GM12878 (cell line): ENCODE results near the gene IRGQ. TPM values are rescaled to one million over a fixed set of nuclear protein-coding genes. Genes with fewer than 3 reads are reported as not detected.

Source experiments
- ATAC-seq: fragments of 200-7000 bp; cut with Tn5 transposase; 3 replicates; pipeline ENCODE4 v1.9.1; 2020; ENCODE audit warnings: mild to moderate bottlenecking, moderate library complexity
- BruUV-seq: library from RNA; stranded (reverse); fragments of 400-500 nt; replicated peaks from 2 replicates; lab custom pipeline; 2021; lab: Mats Ljungman, UMichigan
- CTCF ChIA-PET: fragments of 300-600 bp; sonication (Branson Sonifier 250); formaldehyde crosslinking; extraction: SDS; loops from one replicate; lab custom pipeline; 2021; ENCODE audit warnings: inconsistent platforms; lab: Yijun Ruan, JAX
- POLR2A ChIA-PET: fragments of 350-600 bp; formaldehyde crosslinking; extraction: SDS; loops from one replicate; lab custom pipeline; 2021; ENCODE audit warnings: inconsistent platforms; lab: Charles Lee
- RAD21 ChIA-PET: fragments of 300-600 bp; sonication (Branson Sonifier 250); formaldehyde crosslinking; loops from one replicate; lab custom pipeline; 2023; ENCODE audit warnings: antibody characterized with exemption; ENCODE audit not compliant: unreplicated experiment; lab: Charles Lee
- SMC1A ChIA-PET: fragments of 300-600 bp; sonication (Branson Sonifier 250); formaldehyde crosslinking; loops from one replicate; lab custom pipeline; 2023; ENCODE audit not compliant: unreplicated experiment, uncharacterized antibody; lab: Charles Lee
- DNase-seq: peaks from one replicate; pipeline ENCODE4 v3.0.0-alpha.2; 2011; ENCODE audit warnings: low read depth, low spot score
- FAIRE-seq: peaks from 3 replicates; lab custom pipeline; 2011; peaks lifted over from hg19 to GRCh38; lab: Jason Lieb, UNC
- H2AFZ ChIP-seq: 2 replicates; pipeline ENCODE4 v1.6.0; 2011; ENCODE audit warnings: low read depth, low read length, control low read depth; ENCODE audit not compliant: control insufficient read depth
- H3K27ac ChIP-seq: 2 replicates; pipeline ENCODE4 v1.5.1; 2011; ENCODE audit warnings: control low read depth; ENCODE audit not compliant: control insufficient read depth, insufficient read depth
- H3K27me3 ChIP-seq, 2 experiments: replicated peaks in 1 of 2; 2 replicates each; pipeline versions ENCODE4 v1.6.0 to v1.6.1; 2011; ENCODE audit warnings: low read length in 1 of 2; ENCODE audit not compliant: control insufficient read depth in 2 of 2, insufficient read depth in 2 of 2
- H3K36me3 ChIP-seq, 2 experiments: 2 replicates each; pipeline ENCODE4 v1.5.1; 2011; ENCODE audit warnings: low read length in 1 of 2; ENCODE audit not compliant: control insufficient read depth in 2 of 2, insufficient read depth in 2 of 2
- H3K4me1 ChIP-seq: 2 replicates; pipeline ENCODE4 v1.6.1; 2011; ENCODE audit warnings: mild to moderate bottlenecking, low read length, moderate library complexity, mixed read lengths; ENCODE audit not compliant: control insufficient read depth, insufficient read depth
- H3K4me2 ChIP-seq: 2 replicates; pipeline ENCODE4 v1.6.0; 2011; ENCODE audit warnings: control low read depth; ENCODE audit not compliant: control insufficient read depth, insufficient read depth
- H3K4me3 ChIP-seq: fragments of 200-600 bp; sonication (generic); 2 replicates; pipeline ENCODE4 v1.5.1; 2016
- H3K79me2 ChIP-seq: 2 replicates; pipeline ENCODE4 v1.6.0; 2011; ENCODE audit warnings: low read length; ENCODE audit not compliant: control insufficient read depth, insufficient read depth
- H3K9ac ChIP-seq: 2 replicates; pipeline ENCODE4 v1.8.0; 2011; ENCODE audit warnings: low read length, control low read depth, mixed read lengths; ENCODE audit not compliant: control insufficient read depth, insufficient read depth
- H3K9me3 ChIP-seq: replicated peaks from 3 replicates; pipeline ENCODE4 v1.5.1; 2011; ENCODE audit warnings: mild to moderate bottlenecking, low read length; ENCODE audit not compliant: control insufficient read depth, insufficient read depth
- H4K20me1 ChIP-seq: 2 replicates; pipeline ENCODE4 v1.6.0; 2011; ENCODE audit not compliant: control insufficient read depth, insufficient read depth
- E4F1 ChIP-seq: fragments of 450-650 bp; IDR thresholded peaks from 2 replicates; pipeline ENCODE4 v1.6.1; 2018; ENCODE audit warnings: borderline replicate concordance, mild to moderate bottlenecking; ENCODE audit not compliant: partially characterized antibody
- GATAD2B ChIP-seq: fragments of 450-650 bp; conservative IDR thresholded peaks from 2 replicates; pipeline ENCODE4 v1.6.1; 2017; ENCODE audit warnings: low read depth, mild to moderate bottlenecking, moderate library complexity
- NFYB ChIP-seq: IDR thresholded peaks from 2 replicates; pipeline ENCODE4 v1.6.1; 2011; ENCODE audit warnings: low read depth, mild to moderate bottlenecking, low read length, improper control_type of control experiment, moderate library complexity; ENCODE audit not compliant: insufficient read depth
- NR2C2 ChIP-seq: IDR thresholded peaks from 2 replicates; pipeline ENCODE4 v1.6.1; 2011; ENCODE audit warnings: borderline replicate concordance, low read depth; ENCODE audit not compliant: control insufficient read depth, insufficient read length
- PBX3 ChIP-seq: IDR thresholded peaks from 2 replicates; pipeline ENCODE4 v1.6.1; 2011; ENCODE audit warnings: mild to moderate bottlenecking, low read depth, low read length, moderate library complexity; ENCODE audit not compliant: insufficient replicate concordance
- POLR2AphosphoS2 ChIP-seq: IDR thresholded peaks from 2 replicates; pipeline ENCODE4 v1.6.1; 2011; ENCODE audit warnings: low read depth, mild to moderate bottlenecking, low read length, improper control_type of control experiment, moderate library complexity
- RAD51 ChIP-seq: fragments of 450-650 bp; IDR thresholded peaks from 2 replicates; pipeline ENCODE4 v1.6.1; 2016; ENCODE audit warnings: moderate library complexity, mild to moderate bottlenecking, inconsistent platforms
- RB1 ChIP-seq: fragments of 450-650 bp; formaldehyde crosslinking; IDR thresholded peaks from 2 replicates; pipeline ENCODE4 v1.6.1; 2017; ENCODE audit warnings: mild to moderate bottlenecking, borderline replicate concordance
- SIX5 ChIP-seq: IDR thresholded peaks from 2 replicates; pipeline ENCODE4 v1.6.1; 2011; ENCODE audit warnings: mild to moderate bottlenecking, low read depth, low read length, moderate library complexity; ENCODE audit not compliant: severe bottlenecking
- SREBF2 ChIP-seq: IDR thresholded peaks from 2 replicates; pipeline ENCODE4 v1.6.1; 2012; ENCODE audit warnings: mild to moderate bottlenecking, low read length
- USF2 ChIP-seq: IDR thresholded peaks from 2 replicates; pipeline ENCODE4 v1.6.1; 2011; ENCODE audit warnings: low read depth, low read length, improper control_type of control experiment, borderline replicate concordance
- YY1 ChIP-seq: IDR thresholded peaks from 2 replicates; pipeline ENCODE4 v1.6.1; 2011; ENCODE audit warnings: low read depth, mild to moderate bottlenecking, low read length
- WGBS: methylation state at CpG from one replicate; pipeline ENCODE4 v1.1.6; 2016; ENCODE audit warnings: low lambda C conversion rate; ENCODE audit not compliant: insufficient replicate concordance, insufficient coverage; ENCODE audit errors: missing lambda C conversion rate; 5-methylcytosine and 5-hydroxymethylcytosine counted together
- in situ Hi-C: fragments of 300-500 bp; cut with MboI; formaldehyde crosslinking; loops from 9 replicates; pipeline ENCODE4 v1.14.3; 2018; ENCODE audit warnings: mixed read lengths
- intact Hi-C: fragments of 100-400 bp; cut with micrococcal nuclease; formaldehyde crosslinking; loops from one replicate; pipeline ENCODE4 v1.14.2; 2022; ENCODE audit not compliant: unreplicated experiment
- polyA plus RNA-seq, 11 experiments: library from polyadenylated mRNA; depleted of rRNA in 4 of 11; unstranded in 6 of 11; stranded (reverse) in 5 of 11; fragments of >200 nt; fragmentation: Nextera tagmentation in 4 of 11; fragmentation: Illumina TruSeq in 1 of 11; extraction: Ambion mirVana in 4 of 11; extraction: Trizol in 1 of 11; gene quantifications; 1 replicate in 1 of 11; 2 replicates in 10 of 11; pipeline versions ENCODE4 v1.2.1 to v1.2.3, GENCODE V29; 2011 to 2016; ENCODE audit warnings: inconsistent platforms in 2 of 11, missing spikeins in 2 of 11, low read depth in 1 of 11
- total RNA-seq, 4 experiments: library from RNA; depleted of rRNA in 3 of 4; stranded (reverse); fragments of >200 nt in 3 of 4; fragmentation: Illumina TruSeq in 1 of 4; extraction: Trizol in 1 of 4; gene quantifications; 2 replicates each; pipeline versions ENCODE4 v1.2.1 to v1.2.3, GENCODE V29; 2013 to 2021
- TF ChIP-seq, protein P1 (sequence below): IDR thresholded peaks from 2 replicates; pipeline ENCODE4 v1.6.1; 2012; ENCODE audit warnings: improper control_type of control experiment, low read depth, low read length; ENCODE audit not compliant: insufficient replicate concordance

Gene IRGQ
- total and polyA plus RNA-seq, 10 of the 15 experiments (the other 5 are each of a cell fraction or from before 2014, with no cell fraction given), result 3.3 to 20.8 (median 9.0) TPM

DNA sequence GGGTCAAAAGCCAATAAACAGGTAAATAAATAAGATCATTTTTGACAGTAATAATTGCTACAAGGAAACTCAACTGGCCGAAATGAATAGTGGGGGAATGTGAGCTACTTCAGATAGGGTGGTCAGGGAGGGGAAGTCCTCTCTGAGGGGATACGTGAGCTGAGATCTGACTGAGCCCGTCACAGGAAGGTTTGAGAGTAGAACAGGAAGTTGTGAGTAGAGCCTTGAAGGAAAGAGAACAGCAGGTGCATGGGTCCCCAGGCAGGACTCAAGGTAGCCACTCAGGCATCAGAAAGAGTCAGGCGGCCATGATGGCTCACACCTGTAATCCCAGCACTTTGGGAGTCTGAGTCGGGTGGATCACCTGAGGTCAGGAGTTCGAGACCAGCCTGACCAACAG, 6.3 kb downstream of the IRGQ start:
- ATAC-seq (peak; percentile 22; the same call in 1 of the 3 replicates), DNase-seq (no peak), FAIRE-seq (no peak)
- BruUV-seq, result no TSS peak
- H4K20me1 ChIP-seq, result no peaks in the 10 kb centered on the region
- no peak overlapping the region for H3K9ac ChIP-seq
- in situ Hi-C loops, result no loop called here
- H2AFZ ChIP-seq, result no peak overlapping the region
- RAD21 ChIA-PET, result no interaction called here
- no peak overlapping the region for H3K4me2 ChIP-seq
- intact Hi-C loops, result no loop called here
- CTCF ChIA-PET, result no interaction called here
- WGBS, result 34% methylated on average over 6 of the region's 6 CpGs
- SMC1A ChIA-PET, result interaction anchor here (1.9 kb wide), 1 partner anchor 34 kb away, joined by 10 read pairs; no protein-coding TSS in a partner anchor
- H3K4me3 ChIP-seq, result no peak overlapping the region
- POLR2A ChIA-PET, result no interaction called here
- H3K4me1 ChIP-seq, result no peaks in the 10 kb centered on the region
- peaks cover 2% of the 10 kb centered on the region for H3K79me2 ChIP-seq
- no peak for TF ChIP-seq NFYB
- TF ChIP-seq PBX3, result no peak
- no peak for TF ChIP-seq RAD51
- TF ChIP-seq NR2C2, result no peak
- no peak for TF ChIP-seq GATAD2B
- no peak for TF ChIP-seq SREBF2
- no peak for TF ChIP-seq SIX5
- no peak for TF ChIP-seq POLR2AphosphoS2
- no peak for TF ChIP-seq RB1
- TF ChIP-seq, protein P1, sequence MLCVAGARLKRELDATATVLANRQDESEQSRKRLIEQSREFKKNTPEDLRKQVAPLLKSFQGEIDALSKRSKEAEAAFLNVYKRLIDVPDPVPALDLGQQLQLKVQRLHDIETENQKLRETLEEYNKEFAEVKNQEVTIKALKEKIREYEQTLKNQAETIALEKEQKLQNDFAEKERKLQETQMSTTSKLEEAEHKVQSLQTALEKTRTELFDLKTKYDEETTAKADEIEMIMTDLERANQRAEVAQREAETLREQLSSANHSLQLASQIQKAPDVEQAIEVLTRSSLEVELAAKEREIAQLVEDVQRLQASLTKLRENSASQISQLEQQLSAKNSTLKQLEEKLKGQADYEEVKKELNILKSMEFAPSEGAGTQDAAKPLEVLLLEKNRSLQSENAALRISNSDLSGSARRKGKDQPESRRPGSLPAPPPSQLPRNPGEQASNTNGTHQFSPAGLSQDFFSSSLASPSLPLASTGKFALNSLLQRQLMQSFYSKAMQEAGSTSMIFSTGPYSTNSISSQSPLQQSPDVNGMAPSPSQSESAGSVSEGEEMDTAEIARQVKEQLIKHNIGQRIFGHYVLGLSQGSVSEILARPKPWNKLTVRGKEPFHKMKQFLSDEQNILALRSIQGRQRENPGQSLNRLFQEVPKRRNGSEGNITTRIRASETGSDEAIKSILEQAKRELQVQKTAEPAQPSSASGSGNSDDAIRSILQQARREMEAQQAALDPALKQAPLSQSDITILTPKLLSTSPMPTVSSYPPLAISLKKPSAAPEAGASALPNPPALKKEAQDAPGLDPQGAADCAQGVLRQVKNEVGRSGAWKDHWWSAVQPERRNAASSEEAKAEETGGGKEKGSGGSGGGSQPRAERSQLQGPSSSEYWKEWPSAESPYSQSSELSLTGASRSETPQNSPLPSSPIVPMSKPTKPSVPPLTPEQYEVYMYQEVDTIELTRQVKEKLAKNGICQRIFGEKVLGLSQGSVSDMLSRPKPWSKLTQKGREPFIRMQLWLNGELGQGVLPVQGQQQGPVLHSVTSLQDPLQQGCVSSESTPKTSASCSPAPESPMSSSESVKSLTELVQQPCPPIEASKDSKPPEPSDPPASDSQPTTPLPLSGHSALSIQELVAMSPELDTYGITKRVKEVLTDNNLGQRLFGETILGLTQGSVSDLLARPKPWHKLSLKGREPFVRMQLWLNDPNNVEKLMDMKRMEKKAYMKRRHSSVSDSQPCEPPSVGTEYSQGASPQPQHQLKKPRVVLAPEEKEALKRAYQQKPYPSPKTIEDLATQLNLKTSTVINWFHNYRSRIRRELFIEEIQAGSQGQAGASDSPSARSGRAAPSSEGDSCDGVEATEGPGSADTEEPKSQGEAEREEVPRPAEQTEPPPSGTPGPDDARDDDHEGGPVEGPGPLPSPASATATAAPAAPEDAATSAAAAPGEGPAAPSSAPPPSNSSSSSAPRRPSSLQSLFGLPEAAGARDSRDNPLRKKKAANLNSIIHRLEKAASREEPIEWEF, result no peak
- no peak for TF ChIP-seq E4F1
- TF ChIP-seq YY1, result no peak
- TF ChIP-seq USF2, result no peak
- TF ChIP-seq, all 136 proteins: peak for 0
- no peaks in the 10 kb centered on the region for H3K9me3 ChIP-seq
- H3K27me3 ChIP-seq, result no peaks in the 10 kb centered on the region
- H3K27ac ChIP-seq, result no peak overlapping the region
- peaks cover 3 to 6% of the 10 kb centered on the region in 2 experiments; a peak in 3 of 4 replicates for H3K36me3 ChIP-seq
